Peyer's patch (tissue), 4 donors: Measurements from ENCODE around the gene S100A6.

Source experiments
- CTCF ChIP-seq, 6 experiments: fragments of 450-650 bp in 4 of 6; fragments of 200-600 bp in 2 of 6; sonication (generic) in 1 of 6; IDR thresholded peaks; one replicate each; pipeline ENCODE4 v1.5.1; 2017 to 2019; ENCODE audit warnings: antibody characterized with exemption in 6 of 6, mild to moderate bottlenecking in 3 of 6, moderate library complexity in 1 of 6
- POLR2A ChIP-seq, 2 donors: fragments of 450-650 bp; IDR thresholded peaks; one replicate each; pipeline ENCODE4 v1.5.1; 2017; ENCODE audit warnings: antibody characterized with exemption in 2 of 2, mild to moderate bottlenecking in 2 of 2, moderate library complexity in 2 of 2

DNA sequence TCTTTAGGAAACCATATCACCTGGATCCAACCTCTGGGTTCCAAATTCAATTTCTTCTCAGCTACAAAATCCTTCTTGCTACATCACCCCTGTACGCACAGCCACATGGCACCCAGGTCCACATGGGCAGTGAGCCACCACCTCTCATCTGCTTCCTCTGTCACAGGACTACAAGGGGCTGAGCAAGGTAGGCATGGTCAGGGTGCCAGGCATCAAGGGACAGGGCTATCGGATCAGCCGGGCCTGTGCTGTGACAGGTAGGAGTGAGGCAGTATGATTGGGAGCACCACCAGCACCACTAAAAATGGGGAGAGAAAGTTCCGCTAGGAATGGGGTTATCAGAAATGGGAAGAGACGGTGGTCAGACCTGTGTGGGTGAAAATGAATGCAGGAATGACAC is 29.4 kb downstream of the S100A6 start:
- TF ChIP-seq POLR2A (IDR thresholded peaks at IDR 0.05) (no peak), CTCF (IDR thresholded peaks at IDR 0.05) (no peak)
